ENCODE measurements around the gene SPACA6.
"Not testable (repeated sequence)": the region's sequence is repeated elsewhere in the genome, so short reads cannot be mapped to it uniquely, and the experiment has no call there.

SPACA6 gene, protein sequence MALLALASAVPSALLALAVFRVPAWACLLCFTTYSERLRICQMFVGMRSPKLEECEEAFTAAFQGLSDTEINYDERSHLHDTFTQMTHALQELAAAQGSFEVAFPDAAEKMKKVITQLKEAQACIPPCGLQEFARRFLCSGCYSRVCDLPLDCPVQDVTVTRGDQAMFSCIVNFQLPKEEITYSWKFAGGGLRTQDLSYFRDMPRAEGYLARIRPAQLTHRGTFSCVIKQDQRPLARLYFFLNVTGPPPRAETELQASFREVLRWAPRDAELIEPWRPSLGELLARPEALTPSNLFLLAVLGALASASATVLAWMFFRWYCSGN

DNA sequence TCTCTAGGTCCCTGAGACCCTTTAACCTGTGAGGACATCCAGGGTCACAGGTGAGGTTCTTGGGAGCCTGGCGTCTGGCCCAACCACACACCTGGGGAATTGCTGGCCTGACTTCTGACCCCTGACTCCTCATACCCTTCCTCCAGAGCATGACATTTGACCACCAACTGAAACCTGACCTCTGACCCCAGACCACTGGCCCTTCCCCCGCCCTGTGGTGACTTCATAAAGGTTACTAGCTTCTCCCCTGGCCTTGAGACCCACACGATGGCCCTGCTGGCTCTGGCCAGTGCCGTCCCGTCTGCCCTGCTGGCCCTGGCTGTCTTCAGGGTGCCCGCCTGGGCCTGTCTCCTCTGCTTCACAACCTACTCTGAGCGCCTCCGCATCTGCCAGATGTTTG, at the start of gene SPACA6:
Gene SPACA6, plus strand, starts transcription at position 71 of the 400 bp plus-strand sequence. Its CDS starts 197 bp downstream, at position 268.
- no peak for DNase-seq

DNA sequence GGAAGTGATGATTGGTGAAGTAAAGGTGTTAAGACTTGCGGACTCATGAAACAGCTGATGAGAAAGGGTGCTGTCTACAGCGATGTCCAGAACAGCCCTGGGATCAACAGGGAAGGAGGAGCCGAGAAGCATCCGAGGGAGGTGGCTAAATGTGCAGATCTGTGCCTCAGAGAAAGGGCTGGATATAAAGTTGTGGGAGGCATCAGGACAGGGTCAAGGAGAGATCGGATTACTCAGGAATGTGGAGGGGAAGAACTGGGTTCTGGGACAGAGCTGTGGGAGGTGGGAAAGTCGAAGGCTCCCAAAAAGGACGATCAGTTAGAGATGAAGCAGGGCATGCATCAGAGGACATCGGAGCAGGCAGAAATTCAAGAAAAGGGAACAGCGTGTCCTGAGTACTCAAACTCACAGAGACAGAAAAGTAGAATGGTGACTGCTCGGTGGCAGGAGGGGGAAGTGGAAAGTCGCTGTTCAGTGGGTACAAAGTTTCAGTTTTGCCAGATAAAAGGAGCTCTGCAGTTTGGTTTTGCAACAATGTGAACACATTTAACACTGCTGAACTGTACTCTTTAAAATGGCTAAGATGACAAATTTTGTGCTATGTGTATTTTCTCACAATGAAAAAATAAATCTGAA, 48.4 kb upstream of the SPACA6 start:
- no peak for DNase-seq

DNA sequence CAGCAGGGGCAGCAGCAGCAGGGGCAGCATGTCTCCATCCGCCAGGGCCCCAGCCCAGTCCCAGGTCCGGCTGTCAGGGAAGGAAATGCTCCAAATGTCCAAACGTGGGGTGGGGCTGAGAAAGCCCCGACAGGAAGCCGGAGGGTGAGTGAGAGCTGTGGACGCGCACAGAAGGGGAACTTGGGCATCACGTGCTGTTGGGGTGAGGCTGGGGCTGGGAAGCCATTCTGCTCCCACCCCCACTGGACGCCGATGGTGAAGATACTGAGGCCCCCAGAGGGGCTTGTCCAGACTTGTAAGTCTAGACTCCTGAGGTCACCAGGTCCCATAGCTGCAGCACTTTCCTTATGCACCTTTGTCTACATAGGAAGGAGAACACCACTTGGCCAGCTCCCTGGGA, 46.4 kb upstream of the SPACA6 start, which contains the start of gene SIGLEC14:
Gene SIGLEC14, minus strand, starts transcription at position 96 of the 400 bp plus-strand sequence. Its CDS starts 66 bp downstream, at position 30.
- not testable (repeated sequence) for DNase-seq

DNA sequence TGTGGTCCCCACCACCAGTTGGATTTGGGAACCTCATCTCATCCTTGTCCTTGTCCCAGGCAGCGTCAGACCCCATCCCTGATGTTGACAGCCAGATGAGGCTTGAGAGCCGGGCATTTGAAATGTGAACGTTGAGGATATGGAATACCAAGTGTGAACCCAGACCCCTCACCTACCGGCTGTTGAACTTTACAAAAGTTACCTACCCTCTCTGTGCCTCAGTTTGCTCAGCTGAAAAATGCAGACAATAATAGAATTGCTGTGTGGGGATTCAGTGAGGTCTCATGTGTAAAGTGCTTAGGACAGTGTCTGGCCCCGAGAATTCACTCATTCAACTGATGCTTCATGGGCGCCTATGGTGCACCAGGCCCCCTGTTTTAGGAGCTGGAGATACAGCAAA, 45.8 kb upstream of the SPACA6 start:
- no peak for DNase-seq

DNA sequence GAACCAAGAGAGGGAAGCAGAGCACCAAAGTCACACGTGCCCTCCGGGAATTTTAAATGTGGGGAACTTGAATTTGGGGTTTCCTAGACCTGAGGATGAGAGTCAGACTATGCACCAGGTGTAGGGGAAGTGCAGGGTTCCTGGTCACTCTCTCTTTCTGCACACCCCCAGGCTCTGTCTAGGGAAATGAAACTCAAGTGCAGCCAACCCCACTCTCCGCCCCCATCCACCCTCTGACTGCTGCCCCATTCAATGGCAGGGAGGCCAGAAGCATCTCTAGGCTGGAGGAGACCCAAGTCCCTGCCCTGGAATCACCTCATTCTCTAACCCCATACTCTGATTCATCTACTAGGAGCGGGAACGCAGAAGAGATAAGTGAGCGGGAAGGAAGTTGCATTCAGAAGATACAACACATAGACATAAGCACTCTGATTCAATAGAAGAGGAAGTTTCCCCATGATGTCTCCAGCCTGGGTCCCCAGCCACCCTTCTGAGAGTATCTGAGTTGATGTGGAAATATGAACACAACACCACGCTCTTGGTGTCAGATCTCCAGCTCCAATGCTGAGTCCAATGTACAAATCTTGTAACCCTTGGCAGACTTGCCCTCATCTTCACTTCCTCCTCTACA, 41.8 kb upstream of the SPACA6 start:
- DNase-seq, result no peak

DNA sequence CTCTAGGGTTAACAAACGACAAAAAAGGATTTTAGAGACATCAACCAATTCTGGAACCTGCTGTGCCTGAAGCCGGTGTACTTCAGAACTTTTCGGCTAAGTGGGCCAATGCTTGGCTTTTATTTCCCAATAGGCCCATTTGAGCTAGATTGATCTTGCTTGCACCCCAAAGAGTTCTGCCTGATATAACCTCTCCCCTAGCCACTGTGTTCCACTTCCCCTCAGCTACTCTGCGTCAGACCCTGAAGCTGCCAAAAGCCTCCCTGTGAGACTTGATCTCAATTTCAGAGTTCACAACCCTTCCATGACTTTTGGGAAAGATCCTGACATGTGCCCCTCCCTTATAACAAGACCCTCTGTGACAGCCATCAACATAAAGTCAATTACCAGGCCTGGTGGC, 40.9 kb upstream of the SPACA6 start:
- DNase-seq, result no peak

DNA sequence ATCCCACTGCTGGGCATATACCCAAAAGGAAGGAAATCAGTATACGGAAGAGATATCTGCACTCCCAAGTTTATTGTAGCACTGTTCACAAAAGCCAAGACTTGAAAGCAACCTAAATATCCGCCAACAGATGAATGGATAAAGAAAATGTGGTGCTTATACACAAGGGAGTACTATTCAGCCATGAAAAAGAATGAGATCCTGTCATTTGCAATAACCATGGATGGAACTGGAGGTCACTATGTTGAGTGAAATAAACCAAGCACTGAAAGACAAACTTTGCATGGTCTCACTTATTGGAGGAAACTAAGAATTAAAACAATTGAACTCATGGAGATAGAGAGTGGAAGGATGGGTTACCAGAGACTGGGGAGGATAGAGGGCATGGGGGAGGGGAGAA, 40.0 kb upstream of the SPACA6 start:
- DNase-seq, result no peak

DNA sequence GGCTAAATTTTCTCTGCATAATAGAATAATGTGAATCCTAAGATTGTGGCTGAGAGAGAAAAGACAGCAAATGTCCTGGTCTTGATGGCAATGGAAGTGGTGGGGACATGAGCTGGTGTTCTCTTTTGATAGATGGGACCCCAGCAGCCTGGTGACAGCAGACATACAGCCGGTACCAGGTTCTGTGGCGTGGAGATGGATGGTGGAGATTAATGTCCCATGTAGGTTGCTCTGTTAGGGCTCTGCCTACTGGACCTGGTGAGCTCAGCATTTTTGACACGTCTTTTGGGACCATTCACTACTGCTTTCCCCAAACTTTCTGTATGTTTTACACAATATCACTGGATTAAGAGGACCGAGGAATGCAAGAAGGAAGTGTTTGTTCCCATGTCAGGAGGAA, 38.3 kb upstream of the SPACA6 start:
- DNase-seq, result no peak

DNA sequence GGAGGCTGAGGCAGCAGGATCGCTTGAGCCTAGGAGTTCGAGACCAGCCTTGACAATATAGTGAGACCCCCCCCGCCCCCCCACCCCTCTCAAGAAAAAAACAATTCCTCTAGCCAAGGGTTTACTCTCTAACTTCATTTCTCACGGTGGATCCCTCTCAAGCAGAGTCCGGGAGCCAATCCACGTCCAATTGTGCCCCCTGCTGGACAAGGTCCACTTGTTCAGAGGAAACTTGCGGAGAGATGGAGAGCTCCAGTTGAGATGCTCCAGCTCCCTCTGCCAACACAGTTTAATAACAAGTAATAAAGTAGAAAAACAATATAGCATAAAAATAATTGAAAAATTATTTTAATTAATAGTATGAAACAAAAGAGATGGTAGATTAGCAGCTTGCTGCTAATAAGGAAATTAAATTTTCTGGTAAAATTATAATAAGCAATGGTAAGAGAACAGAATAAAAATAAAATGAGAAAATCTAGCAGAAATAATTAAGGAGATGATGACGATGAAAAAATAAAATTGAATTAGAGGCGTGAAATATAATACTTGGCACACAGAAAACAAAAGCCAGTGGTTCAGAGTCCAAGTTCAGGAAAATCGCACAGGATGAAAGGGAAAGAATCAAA, 32.0 kb upstream of the SPACA6 start:
- peak; percentile 20 for DNase-seq

DNA sequence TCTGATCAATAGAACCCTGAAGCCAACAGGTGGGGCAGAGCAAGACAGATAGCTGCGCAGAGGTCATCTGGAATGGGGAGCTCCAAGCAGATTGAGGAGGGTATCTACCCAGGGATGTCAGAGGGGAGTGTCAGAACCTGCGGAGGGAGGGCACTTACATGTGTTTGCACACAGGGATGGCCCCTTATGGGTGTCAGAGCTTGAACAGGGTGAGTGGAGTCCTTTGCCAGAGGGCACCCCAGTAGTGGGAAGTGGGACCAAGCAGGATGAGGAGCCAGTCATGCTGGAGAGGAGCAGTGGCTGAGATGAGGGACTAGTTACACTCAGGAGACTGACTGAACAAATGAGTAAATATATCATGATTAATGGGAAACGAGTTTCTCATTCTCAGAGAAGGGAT, 29.5 kb upstream of the SPACA6 start:
- no peak for DNase-seq

DNA sequence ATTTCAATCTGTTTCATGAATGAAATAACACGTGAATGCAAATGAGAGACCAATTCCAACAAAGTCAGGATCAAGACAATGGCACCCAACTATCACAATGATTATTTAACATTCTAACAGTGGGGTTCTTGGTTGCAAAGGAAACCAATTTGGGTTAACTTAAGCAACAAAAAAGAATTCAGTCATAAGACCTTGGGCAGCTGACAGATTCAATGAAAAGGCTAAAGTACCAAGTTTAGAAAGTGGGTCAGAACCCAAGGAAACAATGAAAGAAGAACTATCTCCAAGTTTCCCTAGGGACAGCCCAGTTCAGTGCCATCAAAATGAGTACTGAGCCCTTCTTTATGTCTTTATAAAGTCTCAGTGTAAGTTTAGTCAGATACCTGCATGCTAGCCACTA, 29.0 kb upstream of the SPACA6 start:
- no peak for DNase-seq

DNA sequence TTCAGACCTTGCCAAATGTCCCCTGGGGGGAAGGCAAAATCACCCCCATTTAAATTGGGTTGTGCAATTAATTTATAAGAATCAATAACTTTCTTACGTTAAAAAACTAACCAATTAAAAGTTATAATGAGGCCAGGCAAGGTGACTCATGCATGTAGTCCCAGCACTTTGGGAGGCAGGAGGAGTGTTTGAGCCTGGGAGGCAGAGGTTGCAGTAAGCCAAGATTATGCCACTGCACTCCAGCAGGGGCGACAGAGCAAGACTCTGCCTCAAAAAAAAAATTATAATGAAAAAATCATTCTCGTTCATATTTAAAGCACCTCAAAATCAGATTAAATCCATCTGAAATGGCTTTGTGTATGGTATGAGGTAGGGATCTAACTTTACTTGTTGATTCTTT, 28.1 kb upstream of the SPACA6 start:
- DNase-seq, result no peak

DNA sequence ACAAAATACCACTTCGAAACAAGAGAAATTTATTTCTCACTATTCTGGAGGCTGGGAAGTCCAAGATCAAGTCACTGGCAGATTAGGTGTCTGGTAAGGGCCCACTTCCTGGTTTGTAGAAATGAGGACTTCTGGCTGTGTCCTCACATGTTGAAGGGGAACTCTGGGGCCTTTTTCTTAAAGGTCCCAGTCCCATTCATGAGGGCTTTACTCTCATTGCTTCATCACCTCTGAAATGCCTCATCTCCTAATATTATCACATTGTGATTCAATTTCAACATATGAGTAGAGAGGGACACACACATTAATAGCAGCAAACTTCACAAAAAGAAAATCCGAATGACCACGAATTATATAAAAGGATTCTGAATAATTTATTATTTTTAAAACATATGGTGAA, 24.9 kb upstream of the SPACA6 start:
- no peak for DNase-seq

DNA sequence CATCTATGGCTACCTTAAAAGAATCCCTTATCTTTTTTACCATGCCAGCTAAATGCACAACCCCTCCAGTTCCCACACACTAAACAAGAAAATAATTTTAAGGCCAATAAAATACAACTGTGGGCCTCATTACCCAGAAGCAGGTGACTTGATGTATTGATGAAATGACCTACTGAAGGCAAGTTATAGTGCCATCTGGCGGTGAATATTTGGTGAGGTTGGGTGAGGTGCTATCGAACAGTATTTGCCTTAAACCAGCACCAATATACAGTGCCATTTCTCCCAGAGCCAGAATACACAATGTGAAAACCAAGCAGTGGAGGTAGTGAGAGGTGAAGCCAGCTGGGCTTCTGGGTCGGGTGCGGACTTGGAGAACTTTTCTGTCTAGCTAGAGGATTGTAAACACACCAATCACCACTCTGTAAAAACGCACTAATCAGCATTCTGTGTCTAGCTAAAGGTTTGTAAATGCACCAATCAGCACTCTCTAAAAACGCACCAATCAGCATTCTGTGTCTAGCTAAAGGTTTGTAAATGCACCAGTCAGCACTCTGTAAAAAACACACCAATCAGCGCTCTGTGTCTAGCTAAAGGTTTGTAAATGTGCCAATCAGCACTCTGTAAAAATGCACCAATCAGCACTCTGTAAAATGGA, 17.1 kb upstream of the SPACA6 start:
- peak; percentile 7 for DNase-seq

DNA sequence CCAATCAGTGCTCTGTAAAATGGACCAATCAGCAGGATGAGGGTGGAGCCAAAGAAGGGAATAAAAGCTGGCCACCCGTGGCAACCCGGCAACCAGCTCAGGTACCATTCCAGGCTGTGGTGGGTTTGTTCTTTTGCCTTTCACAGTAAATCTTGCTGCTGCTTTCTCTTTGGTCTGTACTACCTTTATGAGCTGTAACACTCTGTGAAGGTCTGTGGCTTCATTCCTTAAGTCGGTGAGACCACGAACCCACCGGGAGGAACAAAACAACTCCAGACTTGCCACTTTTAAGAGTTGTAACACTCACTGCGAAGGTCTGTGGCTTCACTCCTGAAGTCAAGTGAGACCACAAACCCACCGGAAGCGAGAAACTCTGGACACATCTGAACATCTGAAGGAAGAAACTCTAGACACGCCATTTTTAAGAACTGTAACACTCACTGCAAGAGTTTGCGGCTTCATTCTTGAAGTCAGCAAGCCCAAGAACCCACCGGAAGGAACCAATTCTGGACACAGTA, 16.5 kb upstream of the SPACA6 start:
- DNase-seq, result no peak

DNA sequence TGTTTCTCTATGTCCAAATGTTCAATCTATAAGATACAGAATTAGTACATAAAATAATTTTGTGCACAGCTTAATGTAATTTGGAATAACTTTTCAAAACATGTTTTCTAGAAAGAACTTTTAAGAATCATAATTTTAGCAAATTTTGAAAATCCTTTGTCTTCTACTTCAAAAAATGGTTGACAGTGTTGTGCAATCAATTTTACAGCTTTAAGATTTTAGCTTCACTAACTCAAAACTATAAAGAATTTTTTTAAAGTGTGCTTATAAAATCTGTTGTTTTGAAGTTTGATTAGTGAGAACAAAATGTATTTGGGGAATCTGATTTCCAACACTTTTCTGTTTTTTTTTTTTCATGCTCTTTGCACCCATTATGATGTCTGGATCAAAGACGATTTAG, 12.7 kb upstream of the SPACA6 start:
- no peak for DNase-seq

DNA sequence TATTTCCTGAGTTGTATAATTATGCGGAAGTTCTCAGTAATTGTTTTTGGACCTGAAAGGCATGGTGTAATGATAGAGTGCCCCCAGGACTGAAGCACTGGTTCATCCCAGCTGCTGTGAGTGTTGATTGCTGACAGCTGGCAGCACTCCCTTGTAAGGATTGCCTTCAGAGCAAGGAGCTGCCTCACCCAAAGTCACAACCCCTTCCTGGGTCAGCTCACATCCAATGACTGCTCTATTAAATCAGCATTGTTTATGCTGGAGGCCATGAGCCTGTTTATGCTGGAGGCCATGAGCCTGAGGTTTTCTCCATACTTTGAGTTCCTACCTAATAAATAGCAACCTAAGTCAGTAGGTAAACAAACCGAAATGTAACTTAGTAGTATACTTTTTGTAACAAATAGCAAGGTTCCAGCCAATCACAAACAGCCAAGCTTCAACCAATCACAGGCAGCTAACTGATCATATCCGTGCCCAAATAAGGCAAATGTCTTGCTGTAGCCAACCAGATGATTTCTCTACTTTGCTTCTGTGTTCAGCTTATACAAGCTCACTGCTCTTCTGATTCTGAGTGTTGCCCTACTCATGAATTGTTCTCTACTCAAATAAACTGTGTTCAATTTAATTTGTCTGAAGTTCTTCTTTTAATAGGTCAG, 11.7 kb upstream of the SPACA6 start:
- peak; percentile 12 for DNase-seq

DNA sequence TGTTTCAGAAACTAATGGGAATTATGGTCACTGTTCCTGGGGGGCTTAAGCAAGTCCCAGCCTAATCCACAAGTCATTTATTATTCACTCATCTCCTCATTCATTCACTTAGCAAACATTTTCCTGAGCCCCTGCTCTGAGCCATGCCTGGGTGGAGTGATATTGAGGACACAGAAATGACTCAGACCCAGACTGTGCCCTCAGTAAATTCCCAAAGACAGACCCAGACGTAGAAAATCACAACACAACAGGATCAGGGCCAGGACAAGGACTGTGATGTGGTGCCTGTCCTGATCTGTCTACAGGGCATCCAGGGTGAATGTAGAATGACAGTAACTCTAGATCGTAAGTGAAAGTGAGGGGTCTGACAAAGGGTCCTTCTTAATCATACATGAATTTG, 7.0 kb upstream of the SPACA6 start:
- DNase-seq, result no peak

DNA sequence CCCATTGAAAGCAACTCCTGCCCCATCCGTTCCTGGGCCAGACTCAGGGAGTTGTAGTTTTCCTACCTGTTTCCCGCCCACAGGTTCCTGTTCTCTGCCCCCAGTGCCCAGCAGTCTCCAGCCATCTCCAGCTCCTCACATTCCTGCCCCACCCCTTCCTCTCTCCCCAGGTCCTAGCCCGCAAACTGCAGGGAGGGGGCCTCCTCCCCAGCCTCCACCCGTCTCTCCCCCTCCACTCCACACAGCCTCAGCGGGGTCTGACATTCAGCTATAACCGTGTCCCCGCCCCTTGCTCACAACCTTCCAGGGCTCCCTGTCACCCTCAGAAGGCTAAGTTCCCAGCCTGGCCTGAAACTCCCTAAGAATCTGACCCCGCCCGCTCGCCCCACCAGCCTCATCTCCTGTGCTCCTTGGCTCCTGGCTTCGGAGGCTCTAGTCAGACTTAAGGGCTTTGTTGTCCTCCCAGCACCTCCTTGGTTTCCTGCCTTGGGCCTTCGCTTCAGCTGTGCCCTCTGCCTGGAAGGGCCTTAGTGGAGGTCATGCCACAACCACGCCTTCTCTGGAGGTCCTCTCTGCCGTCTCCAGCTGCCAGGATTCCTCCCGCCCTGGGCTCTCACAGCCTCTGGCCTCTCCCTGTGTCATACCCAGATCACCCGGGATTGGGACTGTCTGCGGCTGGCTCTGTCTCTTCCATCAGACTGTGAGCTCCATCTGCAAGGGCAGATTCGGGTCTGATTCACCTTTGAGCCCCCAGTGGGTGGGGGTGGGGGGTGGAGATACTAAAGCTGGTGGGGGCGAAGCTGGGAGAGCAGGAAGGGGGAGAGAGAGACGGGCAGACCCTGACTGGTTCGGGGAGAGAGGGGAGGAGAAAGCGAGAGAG, 5.1 kb upstream of the SPACA6 start:
- DNase-seq, result peak; percentile 30

DNA sequence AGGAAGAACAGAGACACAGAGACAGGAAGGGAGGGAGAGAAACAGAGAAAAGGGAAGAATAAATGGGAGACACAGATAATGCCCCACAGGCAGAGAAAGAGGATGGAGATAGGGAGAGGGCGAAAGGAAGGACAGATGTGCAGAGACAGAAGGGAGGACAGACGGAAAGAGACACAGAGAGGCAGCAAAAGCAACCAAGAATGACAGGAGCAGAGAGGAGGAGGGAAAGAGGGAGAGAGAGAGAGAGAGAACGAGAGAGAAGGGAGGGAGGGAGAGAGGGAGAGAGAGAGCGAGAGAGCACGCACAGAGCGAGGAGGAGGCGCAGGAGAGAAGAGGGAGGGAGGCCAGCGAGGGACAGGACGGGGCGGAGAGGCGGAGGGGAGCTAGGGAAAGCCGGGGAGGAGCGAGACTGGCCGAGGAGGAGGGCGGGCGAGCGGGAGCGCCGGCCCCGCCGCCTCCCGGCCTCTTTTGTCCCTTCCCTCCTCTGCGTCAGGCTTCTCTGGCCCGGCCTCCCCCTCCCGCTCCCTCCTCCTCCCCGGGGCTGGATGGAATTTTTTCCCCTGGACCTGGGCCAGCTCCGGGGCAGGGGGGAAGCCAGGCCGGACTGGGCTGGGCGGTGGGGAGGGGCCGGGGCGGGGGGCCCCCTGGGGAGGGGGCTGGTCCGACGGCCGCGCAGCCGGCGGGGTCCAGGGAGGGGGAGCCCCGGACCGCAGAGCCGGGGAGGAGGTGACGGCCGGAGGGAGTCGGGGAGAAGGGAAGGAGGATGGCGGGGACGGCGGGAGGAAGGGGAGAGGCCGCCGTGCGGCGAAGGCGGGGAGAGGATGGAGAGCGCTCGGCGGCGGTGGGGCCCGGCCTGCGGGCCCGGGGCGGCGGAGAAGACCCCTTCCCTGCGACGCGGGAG, 4.2 kb upstream of the SPACA6 start:
- DNase-seq, result peak; percentile 60
